Stimulated activated CD8-positive, alpha-beta memory T cell treated with anti-CD3 and anti-CD28 coated beads, Interleukin-7, amount 100 ng/mL, for 48 hours (primary cell): ENCODE data around the gene LIPA.

Experiments
- DNase-seq, 2 donors: peaks; one replicate each; pipeline ENCODE4 v3.0.0-alpha.2; 2020; ENCODE audit warnings: low read depth in 1 of 2; ENCODE audit errors: extremely low read depth in 1 of 2

Gene LIPA

DNA sequence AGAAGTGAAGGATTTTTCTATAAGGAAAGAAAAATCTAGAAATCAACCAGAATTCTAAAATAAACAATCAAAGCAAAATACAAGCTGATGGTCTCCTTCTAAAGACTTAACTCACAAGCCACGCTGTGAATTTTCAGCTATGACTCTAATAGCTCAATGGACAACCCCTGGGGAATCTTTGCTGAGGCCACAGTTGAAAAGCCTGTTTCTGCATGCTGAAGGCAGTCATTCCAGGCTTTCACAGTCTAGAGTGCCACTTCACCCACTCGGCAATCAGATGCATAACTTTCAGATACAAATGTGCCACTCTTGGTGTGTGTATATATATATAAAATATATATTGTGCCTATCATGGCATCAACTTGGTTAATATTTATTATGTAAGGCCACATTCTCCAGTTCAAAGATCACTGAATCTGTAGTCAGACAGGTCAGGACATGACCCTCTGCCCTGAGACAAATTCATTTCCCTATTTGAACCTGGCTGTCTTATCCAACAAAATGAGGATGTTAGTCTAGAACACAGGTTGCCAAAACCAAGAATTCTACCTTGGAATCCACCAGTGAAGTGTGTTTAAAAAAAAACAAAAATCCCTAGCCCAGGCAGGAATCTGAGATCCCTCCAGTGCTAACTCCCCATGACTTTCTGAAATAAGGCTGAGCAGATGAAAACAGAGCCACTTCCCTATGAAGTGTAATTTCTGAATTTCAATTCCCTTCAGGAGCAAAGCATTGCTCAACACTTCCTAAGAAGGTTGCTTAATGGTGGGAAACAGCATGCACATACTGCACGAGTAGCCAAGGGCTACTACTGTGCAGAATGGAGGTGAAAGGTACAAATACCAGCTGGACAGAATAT lies 9.9 kb downstream of the LIPA start:
- no peak for DNase-seq

DNA sequence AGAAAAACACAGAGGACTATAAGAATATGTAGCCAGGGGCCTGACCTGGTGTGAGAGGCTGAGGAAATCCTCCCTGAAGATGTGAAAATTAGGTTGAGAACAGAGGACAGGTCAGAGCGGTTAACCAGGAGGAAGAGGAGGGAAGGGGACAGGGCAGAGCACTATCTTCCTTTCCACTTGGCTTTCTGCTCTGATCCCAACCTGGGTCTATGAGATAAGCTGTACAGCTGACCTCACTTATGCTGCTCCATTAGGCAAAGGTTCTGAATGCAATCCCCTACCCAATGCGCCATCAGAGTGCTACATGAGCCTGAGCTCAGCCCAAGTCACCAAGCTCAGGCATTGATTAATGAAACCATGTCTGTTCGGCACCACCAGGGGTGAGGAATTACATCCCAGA lies 10.5 kb downstream of the LIPA start:
- DNase-seq: no peak

DNA sequence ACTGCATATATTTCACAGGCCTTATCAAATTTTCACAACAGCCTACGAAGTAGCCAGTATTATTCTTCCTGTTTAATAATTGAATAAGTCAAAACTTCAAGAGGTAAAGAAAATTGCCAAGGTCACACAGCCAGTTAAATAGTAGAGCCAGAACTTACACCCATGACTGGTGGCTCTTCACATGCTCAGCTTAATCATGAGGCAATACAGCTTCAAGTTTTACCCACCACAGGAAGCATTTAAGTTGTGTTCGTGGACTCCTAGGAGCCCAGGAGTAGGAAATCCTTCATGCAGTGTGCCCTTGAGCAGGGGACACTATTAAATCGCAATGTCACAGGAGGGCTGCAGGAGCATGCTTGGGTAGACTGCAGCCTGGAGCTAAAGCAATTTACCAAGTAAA lies 11.1 kb downstream of the LIPA start:
- no peak for DNase-seq

DNA sequence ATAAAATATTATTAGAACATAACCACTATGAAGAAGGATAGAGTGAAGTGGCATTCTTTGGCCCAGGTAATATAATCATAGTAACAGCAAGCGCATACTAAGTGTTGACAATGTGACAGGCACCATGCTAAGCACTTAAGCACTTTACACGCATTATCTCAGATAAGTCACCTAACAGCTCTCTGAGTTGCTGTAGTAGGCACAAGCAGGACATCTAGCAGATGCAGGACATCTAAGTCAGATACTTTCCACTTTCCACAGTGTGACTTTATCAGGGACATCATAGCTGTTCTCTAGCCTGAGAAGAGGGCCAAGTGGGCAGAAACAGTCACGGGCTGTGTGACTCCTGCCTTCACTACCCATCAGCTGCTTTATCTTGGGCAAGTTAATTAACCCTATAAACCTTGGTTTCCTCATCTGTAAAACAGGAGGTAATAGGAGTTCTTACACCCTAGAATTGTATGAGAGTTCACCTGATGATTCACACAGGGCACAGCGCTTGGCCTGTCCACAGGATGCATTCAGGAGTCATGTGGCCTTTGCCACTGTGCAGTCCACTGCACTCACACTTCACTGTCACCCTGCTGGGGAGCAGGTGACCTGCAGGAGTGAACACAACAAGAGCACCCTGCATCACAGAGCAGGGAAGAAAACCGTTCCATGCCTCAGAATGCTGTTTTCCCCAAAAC lies 12.5 kb downstream of the LIPA start:
- no peak for DNase-seq

DNA sequence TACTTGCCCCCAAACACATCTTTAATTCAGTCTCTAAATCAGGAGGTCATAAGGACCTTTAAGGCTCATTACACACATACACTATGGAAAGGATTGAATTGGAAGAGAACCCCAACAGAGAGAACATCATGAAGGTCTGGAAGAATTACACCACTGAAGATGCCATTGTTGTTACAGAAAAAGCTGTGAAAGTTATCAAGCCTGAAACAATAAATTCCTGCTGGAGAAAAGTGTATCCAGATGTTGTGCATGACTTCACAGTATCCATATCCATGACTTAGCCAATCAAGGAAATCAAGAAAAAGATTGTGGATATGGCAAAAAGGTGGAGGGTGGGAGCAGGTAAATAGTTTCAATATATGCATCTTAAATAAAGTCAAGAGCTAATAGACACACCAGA lies 13.7 kb downstream of the LIPA start:
- no peak for DNase-seq

DNA sequence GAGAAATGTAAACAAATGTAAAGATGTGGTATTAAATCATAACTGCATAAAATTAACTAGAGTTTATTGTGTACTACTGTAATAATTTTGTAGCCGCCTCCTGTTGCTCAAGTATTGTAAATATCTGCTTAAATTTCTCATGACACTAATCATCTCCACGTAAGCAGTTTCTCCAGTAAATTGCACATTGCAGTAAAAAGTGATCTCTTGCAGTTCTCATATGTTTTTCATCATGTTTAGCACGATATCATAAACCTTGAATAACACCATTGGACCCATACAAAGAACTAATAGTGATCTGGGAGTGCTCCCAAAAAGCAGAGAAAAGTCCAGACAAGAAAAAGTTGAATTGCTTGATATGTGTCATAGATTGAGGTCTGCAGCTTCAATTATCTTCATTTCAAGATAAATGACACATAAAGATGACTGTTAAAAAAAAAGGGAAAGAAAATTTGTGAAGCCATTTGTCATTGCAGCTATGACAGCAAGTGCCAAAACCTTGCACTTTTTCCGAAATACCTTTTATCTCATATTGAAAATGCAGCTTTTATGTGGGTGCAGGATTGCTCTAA lies 15.3 kb downstream of the LIPA start:
- DNase-seq: no peak

DNA sequence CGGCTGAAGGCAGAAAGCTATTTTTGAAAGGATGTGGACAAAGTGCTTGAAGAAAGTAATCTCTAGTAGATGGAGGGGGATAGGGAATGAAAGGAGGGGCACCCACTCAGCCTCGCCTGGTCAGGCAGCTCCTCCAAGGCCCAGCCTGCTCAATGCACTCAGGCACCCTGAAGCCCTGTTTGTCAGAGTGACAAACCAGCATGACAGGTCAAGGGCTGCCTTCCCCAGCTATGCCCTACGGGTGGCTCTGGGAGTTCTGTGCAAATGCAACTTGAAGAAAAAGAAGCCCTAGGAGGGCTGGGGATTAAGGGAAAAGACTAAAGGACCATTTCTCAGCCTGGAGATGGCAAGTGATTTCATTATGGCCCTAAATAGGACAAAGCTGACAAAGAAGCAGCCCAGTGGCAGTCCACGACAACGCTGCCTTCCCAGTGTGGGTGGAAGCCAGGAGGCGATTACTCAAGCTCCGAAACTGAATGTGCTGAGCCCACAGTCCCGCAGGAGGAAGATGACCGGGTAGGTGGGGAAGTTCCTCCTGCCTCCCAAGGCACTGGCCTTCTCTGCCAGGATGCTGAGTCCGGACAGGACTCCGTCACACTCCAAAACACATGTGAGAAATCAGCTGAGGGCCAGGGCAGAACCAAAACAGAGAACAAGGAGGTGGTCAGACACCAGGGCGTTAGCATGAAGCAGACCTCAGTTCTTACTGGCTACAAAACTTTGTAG lies 16.3 kb downstream of the LIPA start:
- DNase-seq: no peak

DNA sequence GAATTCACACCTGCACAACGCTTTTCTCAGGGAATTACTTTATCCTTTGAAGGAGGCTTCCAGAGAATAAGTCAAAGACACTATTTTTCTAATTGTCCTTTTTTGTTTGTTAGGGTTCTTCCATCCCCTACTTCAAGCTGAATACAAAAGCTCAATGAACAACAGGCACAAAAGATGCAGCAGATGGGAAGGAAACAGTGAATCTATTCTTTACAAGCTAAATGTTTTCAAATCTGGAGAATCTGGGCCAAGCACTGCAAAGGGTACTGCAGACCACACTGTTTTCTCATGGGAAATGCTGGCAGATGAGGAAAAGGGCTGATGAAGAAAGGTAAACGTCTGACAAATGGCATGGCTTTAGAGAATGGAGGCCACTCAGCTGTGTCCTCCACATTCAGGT lies 18.5 kb downstream of the LIPA start:
- no peak for DNase-seq

DNA sequence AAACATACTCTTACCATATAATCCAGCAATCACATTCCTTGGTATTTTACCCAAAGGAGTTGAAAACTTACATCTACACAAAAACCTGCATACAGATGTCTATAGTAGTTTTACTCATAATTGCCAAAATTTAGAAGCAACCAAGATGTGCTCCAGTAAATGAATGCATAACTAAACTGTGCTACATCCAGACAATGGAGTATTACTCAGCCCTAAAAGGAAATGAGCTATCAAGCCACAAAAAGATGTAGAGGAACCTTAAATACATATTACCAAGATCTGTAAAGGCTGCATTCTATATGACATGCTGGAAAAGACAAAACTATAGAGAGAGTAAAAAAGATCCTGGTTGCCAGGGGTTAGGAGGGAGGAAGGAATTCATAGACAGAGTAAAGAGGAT lies 22.6 kb downstream of the LIPA start:
- no peak for DNase-seq

DNA sequence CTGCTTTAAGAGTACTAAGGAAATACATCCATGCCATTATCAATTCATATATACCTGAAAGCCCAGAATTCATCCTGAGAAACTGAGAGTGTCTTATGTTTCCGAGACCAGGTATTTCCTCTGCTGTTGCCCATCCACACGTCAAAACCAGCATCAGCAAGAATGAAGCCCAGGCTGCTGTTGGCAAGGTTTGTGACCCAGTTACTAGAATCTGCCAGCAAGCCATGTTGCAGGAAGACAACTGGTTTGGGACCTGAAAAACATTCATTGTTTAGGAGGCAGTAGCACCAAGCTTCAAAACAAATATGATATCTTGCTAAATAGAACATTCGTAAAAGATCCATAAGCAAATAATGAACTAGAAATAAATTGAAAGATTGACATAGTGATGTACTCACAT lies 23.4 kb downstream of the LIPA start:
- no peak for DNase-seq

DNA sequence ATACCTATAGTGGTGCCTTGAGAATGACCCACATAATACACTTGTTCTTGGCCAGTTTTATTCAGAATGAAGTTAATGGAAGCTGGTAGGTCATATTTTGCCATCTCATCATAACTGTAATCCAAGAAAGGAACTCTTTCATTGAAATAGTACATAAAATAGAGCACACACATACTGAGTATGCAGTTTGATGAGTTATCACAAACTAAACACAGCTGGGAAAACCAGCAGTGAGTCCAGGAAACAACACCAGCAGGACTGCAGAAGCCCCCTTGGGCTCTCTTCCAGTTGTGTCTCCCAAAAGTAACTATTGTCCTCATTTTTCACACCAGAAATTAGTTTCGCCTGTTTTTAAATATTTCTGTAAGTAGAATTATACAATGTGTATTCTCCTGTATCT lies 24.7 kb downstream of the LIPA start:
- DNase-seq: no peak

DNA sequence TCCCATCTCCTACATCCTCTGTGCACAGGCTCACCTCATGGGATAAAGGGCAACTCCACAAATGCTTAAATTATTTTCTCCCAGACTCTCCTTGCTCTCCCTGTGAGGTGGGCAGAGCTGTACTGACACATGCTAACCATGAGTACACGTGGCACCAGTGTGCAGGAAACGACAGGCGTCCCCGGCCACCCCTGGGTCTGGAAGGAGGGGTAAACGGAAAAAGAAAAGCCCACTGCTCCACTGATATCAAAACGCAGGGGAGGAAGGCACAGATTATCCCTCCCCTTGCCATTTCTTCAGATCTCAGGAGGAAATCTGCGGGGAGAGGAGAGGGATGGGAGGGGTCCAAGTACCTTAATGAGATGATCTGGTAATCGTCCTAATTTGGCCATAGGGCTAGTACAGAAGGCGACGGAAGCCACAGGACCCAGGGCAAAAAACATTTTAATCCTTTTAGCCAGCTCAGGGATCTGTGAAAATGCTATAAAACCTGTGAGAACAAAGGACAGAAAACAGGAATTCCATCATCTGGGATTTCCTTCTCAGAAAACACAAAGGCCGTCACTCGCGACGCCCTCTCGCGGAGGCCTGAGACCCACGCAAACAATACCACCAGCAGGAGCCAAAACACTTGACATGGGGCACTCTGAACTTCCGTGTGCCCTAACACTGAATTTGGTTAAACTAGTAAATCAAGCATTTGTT lies 26.7 kb downstream of the LIPA start:
- DNase-seq: no peak

DNA sequence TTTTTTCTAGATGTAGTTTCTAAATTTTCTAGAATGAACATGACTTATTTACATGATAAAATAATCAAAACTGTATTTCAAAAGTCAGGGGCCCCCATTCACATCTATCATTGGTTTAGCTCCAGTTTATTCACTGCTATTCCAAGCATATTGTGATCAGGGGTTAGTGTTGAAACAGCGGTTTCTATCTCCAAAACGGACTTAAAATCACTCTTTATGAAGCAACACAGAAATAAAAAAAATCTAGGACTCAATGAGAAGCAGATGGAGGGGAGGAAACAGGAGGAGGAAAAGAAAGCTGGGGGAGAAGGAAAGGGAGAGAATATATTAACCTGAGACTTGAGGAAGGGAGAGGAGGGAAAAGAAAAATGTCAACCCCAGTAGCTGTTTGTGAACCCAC lies 29.7 kb downstream of the LIPA start:
- DNase-seq: no peak

DNA sequence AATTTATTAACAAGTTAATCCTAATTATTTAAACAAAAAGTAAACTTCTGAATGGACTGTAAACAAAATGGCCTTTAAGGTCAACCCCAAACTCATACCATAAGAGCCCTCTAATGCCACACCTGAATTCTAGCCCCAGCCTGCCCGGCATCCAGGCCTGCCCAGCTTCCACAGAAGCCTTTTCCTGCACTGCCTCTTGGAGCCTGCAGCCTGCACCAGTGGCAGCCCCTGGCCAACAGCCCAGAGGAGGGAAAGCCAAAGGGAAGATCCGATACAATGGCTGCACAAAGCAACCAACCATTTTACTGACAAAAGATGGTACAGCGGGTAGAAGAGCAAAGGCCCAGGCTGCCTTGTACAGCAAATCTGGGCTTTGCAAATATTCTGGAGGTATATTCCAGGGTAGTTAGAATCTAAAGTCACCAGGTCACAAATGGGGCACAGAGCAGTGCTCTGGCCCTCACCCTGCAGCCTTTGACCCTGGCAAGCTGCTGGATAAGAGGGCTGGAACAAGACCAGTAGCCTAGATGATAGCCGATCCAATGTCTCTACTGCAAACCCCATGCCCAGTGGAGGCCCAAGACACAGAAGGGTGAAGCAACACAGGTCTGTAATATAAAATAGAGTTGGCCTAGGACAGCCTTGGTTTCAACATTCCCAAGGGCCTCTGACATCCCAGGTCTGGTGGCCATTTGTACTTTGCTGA lies 31.9 kb downstream of the LIPA start:
- DNase-seq: no peak

DNA sequence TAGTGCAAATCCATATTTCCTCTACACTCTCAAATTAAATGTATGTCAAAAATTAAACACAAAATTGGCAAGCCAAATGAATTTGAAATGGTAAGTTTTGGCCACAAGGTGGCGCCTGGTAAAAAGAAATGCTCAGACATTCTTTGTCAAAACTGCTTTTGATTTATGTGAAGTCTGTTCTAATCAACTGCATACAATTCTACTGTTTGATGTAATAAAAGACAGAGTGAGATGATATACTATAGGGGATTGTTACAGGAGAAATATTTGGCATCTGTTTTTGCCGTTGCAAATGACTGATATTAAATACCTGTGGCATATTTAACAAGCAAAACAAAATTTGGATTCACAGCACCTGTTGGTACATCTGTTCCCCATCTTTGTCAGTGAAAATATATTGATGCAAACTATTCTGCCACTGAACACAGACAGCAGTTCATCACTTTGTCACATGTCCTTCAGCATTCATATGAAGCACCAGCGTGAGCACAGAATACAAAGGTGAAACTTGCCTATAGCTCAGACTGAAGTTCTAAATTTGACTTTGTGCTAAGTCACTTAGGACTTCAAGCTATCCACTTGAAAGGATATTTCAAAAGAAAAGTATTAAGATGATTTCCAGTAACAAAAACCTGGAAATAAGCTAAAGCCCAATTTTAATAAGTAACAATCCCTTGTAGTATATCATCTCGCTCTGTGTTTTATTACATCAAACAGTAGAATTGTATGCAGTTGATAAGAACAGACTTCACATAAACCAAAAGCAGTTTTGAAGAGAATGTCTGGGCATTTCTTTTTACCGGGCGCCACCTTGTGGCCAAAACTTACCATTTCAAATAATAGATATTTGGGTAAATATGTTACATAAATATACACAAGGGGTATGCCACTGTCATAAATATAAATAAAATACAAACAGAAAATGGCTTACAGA lies 34.3 kb downstream of the LIPA start:
- no peak for DNase-seq

DNA sequence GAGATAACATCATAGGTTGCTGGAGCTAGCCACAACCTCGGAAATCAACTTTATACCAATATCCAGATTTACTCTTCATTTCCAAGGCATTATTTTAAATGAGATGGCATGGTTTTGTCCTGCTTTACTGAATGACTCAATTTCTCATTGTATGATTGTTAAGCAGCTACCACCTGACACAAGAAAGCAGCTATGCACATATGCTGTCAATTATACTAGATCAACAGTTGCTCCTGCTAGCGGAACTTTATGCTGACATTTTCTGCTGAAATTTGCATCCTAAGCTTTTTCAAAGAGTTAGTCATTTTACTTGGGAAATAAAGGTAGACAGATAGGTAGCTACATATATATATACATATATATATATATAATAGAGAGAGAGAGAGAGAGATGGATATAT lies 35.5 kb downstream of the LIPA start:
- no peak for DNase-seq

DNA sequence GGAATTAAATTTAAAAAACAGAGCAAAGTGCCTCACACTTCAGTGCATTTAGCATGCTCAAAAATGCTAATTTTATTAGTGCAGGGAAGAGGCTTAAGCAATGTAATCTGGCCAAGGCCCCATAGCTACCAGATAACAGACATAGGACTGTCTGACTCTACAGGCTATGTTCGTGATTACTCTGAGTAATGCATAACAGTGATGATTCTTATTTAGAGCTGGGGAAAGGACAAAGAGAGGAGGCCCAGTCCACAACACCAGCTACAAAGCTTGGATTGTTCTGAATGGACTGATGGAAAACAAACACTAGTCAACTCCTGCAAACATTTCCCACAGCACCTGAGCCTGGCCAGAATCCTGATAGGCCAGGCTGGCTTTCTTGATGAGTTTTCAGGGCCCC lies 36.1 kb downstream of the LIPA start:
- DNase-seq: no peak

DNA sequence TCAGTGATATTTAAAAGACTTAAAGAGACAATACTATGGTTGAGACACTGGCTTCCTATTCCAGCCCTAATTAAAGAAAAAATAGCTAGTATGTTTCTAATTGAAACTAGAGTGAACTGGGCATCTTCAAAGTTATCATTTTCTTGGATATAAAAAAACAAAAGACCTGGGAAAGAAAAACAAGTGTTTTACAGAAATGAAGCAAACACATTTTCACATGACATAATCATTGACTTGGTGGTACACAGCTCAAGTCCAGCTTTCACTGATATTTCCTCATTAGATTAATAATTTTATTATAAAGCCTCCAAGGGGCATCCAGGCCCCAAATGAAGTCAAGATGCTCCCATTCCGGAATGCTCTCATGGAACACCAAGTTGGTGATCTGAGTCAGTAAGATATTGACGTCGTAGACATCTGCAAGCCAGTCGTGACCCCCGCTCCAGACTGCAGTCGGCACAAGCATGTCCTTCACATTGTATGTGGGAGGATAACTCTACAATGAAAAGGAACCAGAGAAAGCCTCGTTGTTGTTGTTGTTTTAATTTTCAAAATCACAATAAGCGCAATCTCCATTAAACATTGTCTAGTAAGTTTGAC lies 36.9 kb downstream of the LIPA start:
- DNase-seq: no peak
